CD4-positive, alpha-beta T cell (primary cell): ENCODE results near the gene FAM222B. TPM values are rescaled to one million over a fixed set of nuclear protein-coding genes. Genes with fewer than 3 reads are reported as not detected.

Source experiments
- ATAC-seq: fragments of 200-7000 bp; cut with Tn5 transposase; one replicate; pipeline ENCODE4 v1.10.0; 2022; ENCODE audit warnings: mild to moderate bottlenecking; ENCODE audit not compliant: poor library complexity
- CTCF ChIA-PET: fragments of 350-600 bp; sonication (Branson Sonifier 250); formaldehyde crosslinking; loops from one replicate; lab custom pipeline; 2021; ENCODE audit warnings: antibody characterized with exemption, inconsistent platforms; lab: Charles Lee
- POLR2A ChIA-PET: fragments of 350-600 bp; sonication (Branson Sonifier 250); formaldehyde crosslinking; loops from one replicate; lab custom pipeline; 2021; ENCODE audit warnings: antibody characterized with exemption, inconsistent platforms; lab: Charles Lee
- DNase-seq, 14 experiments: peaks; one replicate each; pipeline ENCODE4 v3.0.0-alpha.2; 2013 to 2020; ENCODE audit warnings: mixed read lengths in 2 of 14
- H3K27ac ChIP-seq, 2 donors: one replicate each; pipeline versions ENCODE4 v1.5.1 to v1.7.0; 2013; ENCODE audit warnings: low read length in 2 of 2, low read depth in 1 of 2, mild to moderate bottlenecking in 1 of 2
- H3K27me3 ChIP-seq, 2 experiments: 1 replicate in 1 of 2; 2 replicates in 1 of 2; pipeline versions ENCODE4 v1.6.1 to v1.7.0; 2013; ENCODE audit warnings: low read length in 2 of 2, control low read depth in 1 of 2, mild to moderate bottlenecking in 1 of 2, moderate library complexity in 1 of 2; ENCODE audit not compliant: insufficient read depth in 2 of 2, control insufficient read depth in 1 of 2
- H3K36me3 ChIP-seq: one replicate; pipeline ENCODE4 v1.6.1; 2013; ENCODE audit warnings: low read length, control low read depth; ENCODE audit not compliant: insufficient read depth
- H3K4me1 ChIP-seq: one replicate; pipeline ENCODE4 v1.6.1; 2013; ENCODE audit warnings: low read length, control low read depth; ENCODE audit not compliant: insufficient read depth
- H3K4me3 ChIP-seq: one replicate; pipeline ENCODE4 v1.5.1; 2013; ENCODE audit warnings: mild to moderate bottlenecking, low read length, moderate library complexity
- H3K9me3 ChIP-seq, 2 experiments: 1 replicate in 1 of 2; 2 replicates in 1 of 2; pipeline versions ENCODE4 v1.6.1 to v1.7.0; 2013; ENCODE audit warnings: low read length in 2 of 2, mild to moderate bottlenecking in 2 of 2, control low read depth in 1 of 2, moderate library complexity in 1 of 2; ENCODE audit not compliant: control insufficient read depth in 1 of 2, insufficient read depth in 1 of 2
- H3K27ac Mint-ChIP-seq: one replicate; pipeline ENCODE4 v1.8.0; 2020; ENCODE audit warnings: mixed read lengths
- H3K27me3 Mint-ChIP-seq: one replicate; pipeline ENCODE4 v1.8.0; 2021; ENCODE audit warnings: mixed read lengths
- H3K36me3 Mint-ChIP-seq: one replicate; pipeline ENCODE4 v1.8.0; 2021; ENCODE audit warnings: low read depth, mixed read lengths
- H3K4me1 Mint-ChIP-seq: one replicate; pipeline ENCODE4 v1.8.0; 2021; ENCODE audit warnings: low read depth, mixed read lengths
- H3K4me3 Mint-ChIP-seq: one replicate; pipeline ENCODE4 v1.8.0; 2020; ENCODE audit warnings: mild to moderate bottlenecking, mixed read lengths
- H3K9me3 Mint-ChIP-seq: one replicate; pipeline ENCODE4 v1.8.0; 2020; ENCODE audit warnings: mixed read lengths
- intact Hi-C, 2 experiments: fragments of 100-400 bp; cut with DNase I in 1 of 2; cut with micrococcal nuclease in 1 of 2; formaldehyde crosslinking; loops; one replicate each; pipeline versions ENCODE4 v1.15.1 to v1.9.0; 2023 to 2025; cut with DNase I, micrococcal nuclease
- total RNA-seq, 174 experiments: library from RNA in 2 of 174; stranded (reverse) in 2 of 174; gene quantifications; one replicate each; pipeline ENCODE4 v1.2.3 and lab custom pipeline; 2021 to 2026
- TF ChIP-seq, protein P1 (sequence below): fragments of 200-600 bp; IDR thresholded peaks from one replicate; pipeline ENCODE4 v1.8.0; 2022; ENCODE audit warnings: antibody characterized with exemption, mild to moderate bottlenecking

FAM222B gene
- total RNA-seq, 2 experiments from 2014 or later = 17.3 to 17.5 TPM

DNA sequence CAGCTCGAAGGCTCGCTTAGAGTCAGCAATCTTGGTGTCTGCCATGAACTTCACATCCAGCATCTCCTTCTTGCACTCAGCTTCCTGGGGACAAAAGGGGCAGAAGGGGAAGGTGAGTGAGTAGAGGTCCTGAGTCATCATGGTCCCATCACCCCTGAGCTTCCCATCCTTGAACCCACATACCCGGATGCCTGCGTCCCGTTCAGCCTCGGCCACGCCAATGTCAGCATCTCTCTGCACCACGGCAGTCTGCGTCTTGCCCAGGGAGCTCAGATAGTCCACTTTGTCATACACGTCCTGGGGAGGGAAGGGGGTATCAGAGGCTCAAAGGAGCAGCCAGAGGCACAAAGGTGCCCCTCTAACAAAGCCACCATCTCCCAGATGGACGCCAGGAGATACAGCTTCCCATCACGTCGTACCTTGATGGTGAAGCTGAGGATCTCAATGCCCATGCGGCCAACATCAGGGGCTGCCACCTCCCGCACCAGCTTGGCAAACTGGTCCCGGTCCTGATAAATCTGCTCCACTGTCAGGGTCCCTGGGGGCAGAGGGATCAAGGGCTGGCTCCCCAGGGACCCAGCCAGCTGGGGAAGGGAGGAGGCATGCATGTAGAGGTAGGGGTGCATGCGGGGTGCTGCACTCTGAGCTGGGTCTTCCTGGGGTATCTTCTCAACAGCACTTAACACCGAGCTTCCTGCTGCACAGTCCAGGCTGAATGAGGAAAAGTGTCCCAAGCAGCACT, 39.7 kb upstream of the FAM222B start:
- no peak for ATAC-seq
- no peaks in the 10 kb centered on the region for H3K4me1 Mint-ChIP-seq
- POLR2A ChIA-PET = interaction anchor here (0.7 to 1.7 kb wide), 2 partner anchors 11 to 13 kb away, joined by 3 to 5 read pairs; no protein-coding TSS in a partner anchor
- intact Hi-C loops = no loop called here
- peaks cover 94% of the 10 kb centered on the region for H3K36me3 ChIP-seq
- no peak overlapping the region for H3K4me3 Mint-ChIP-seq
- CTCF ChIA-PET = no interaction called here
- TF ChIP-seq, protein P1, sequence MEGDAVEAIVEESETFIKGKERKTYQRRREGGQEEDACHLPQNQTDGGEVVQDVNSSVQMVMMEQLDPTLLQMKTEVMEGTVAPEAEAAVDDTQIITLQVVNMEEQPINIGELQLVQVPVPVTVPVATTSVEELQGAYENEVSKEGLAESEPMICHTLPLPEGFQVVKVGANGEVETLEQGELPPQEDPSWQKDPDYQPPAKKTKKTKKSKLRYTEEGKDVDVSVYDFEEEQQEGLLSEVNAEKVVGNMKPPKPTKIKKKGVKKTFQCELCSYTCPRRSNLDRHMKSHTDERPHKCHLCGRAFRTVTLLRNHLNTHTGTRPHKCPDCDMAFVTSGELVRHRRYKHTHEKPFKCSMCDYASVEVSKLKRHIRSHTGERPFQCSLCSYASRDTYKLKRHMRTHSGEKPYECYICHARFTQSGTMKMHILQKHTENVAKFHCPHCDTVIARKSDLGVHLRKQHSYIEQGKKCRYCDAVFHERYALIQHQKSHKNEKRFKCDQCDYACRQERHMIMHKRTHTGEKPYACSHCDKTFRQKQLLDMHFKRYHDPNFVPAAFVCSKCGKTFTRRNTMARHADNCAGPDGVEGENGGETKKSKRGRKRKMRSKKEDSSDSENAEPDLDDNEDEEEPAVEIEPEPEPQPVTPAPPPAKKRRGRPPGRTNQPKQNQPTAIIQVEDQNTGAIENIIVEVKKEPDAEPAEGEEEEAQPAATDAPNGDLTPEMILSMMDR = no peak
- no peaks in the 10 kb centered on the region for H3K27me3 Mint-ChIP-seq
- no peak overlapping the region for H3K27ac ChIP-seq
- no peak for DNase-seq
- no peak overlapping the region for H3K4me3 ChIP-seq
- H3K4me1 ChIP-seq = peaks cover 8% of the 10 kb centered on the region
- H3K27ac Mint-ChIP-seq = no peak overlapping the region
- no peaks in the 10 kb centered on the region for H3K9me3 Mint-ChIP-seq
- H3K27me3 ChIP-seq = no peaks in the 10 kb centered on the region
- no peaks in the 10 kb centered on the region for H3K9me3 ChIP-seq
- peaks cover 91% of the 10 kb centered on the region for H3K36me3 Mint-ChIP-seq

DNA sequence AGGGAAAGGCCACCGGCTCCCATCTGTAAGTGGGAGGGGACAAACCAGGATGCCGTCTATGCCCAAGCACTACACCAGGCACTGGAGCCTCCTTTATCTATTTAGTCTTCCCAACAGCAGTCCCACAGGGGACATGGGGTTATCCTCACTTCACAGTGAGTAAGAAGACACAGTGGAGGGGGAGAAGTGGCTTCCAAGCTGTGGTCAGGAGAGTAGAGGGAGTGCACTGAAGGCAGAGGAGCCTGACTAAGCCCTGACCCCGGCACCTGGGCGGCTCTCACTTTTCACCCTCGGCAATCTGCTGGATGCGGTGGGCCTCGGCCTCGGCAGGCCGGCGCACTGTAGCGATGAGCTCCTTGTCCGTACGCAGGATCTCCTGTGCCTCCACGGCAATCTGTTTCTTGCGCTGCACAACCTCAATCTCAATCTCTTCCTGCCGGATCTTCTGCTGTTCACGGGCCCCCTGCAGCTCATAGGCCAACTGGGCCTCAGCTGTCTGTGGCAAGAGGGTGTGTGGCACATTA, 39.0 kb upstream of the FAM222B start:
- peaks cover 87% of the 10 kb centered on the region for H3K36me3 Mint-ChIP-seq
- H3K27me3 Mint-ChIP-seq = no peaks in the 10 kb centered on the region
- intact Hi-C loops = no loop called here
- H3K9me3 Mint-ChIP-seq = no peaks in the 10 kb centered on the region
- Histone ChIP-seq H3K9me3 (no peaks in the 10 kb centered on the region), H3K4me3 (no peak overlapping the region), H3K4me1 (peaks cover 8% of the 10 kb centered on the region), H3K27me3 (no peaks in the 10 kb centered on the region), H3K27ac (no peak overlapping the region), H3K36me3 (peaks cover 87% of the 10 kb centered on the region)
- no peak for DNase-seq
- ATAC-seq = no peak
- TF ChIP-seq, protein P1 = no peak
- no peak overlapping the region for H3K27ac Mint-ChIP-seq
- no peaks in the 10 kb centered on the region for H3K4me1 Mint-ChIP-seq
- CTCF ChIA-PET = no interaction called here
- POLR2A ChIA-PET = interaction anchor here (1.0 to 1.7 kb wide), 2 partner anchors 11 to 12 kb away, joined by 3 to 5 read pairs; no protein-coding TSS in a partner anchor
- no peak overlapping the region for H3K4me3 Mint-ChIP-seq

DNA sequence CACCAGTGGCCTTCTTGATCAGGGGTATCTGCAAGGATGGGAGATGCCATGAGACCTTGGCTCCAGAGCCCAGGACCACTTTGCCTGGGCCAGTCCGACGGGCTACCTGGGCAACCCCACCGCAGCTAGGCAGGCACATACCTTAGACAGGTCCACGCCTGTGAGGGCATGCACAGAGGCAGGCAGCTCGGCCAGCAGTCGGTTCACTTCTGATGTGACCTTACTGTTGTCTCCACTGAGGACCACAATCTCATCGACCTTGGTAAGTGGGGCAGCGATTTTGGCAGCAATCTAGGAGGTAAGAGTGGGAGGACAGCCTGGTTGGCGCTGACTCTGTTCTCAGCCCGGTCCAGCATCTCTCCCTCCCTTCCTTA, 38.0 kb upstream of the FAM222B start:
- no peaks in the 10 kb centered on the region for H3K9me3 ChIP-seq
- no peak overlapping the region for H3K4me3 Mint-ChIP-seq
- no peak overlapping the region for H3K4me3 ChIP-seq
- POLR2A ChIA-PET = interaction anchor here (1.0 kb wide), 1 partner anchor 13 kb away, joined by 3 read pairs; no protein-coding TSS in a partner anchor
- H3K27me3 ChIP-seq = no peaks in the 10 kb centered on the region
- no peaks in the 10 kb centered on the region for H3K4me1 ChIP-seq
- no peak overlapping the region for H3K27ac Mint-ChIP-seq
- H3K36me3 ChIP-seq = peaks cover 76% of the 10 kb centered on the region
- intact Hi-C loops = no loop called here
- DNase-seq (no peak), ATAC-seq (no peak)
- TF ChIP-seq, protein P1 = no peak
- peaks cover 80% of the 10 kb centered on the region for H3K36me3 Mint-ChIP-seq
- H3K27me3 Mint-ChIP-seq = no peaks in the 10 kb centered on the region
- H3K27ac ChIP-seq = no peak overlapping the region
- CTCF ChIA-PET = no interaction called here
- no peaks in the 10 kb centered on the region for H3K9me3 Mint-ChIP-seq
- H3K4me1 Mint-ChIP-seq = no peaks in the 10 kb centered on the region
